Ureter (tissue), 1 donor: Measurements from ENCODE around the gene PAXX. TPM values are rescaled to one million over a fixed set of nuclear protein-coding genes. Genes with fewer than 3 reads are reported as not detected.
A peak's percentile ranks its signal among the peaks of the same experiment; 100 is the strongest.

ENCODE experiments used
- DNase-seq: peaks from one replicate; pipeline ENCODE4 v3.0.0-alpha.2; 2020; ENCODE audit warnings: low spot score
- total RNA-seq: library from RNA; stranded (reverse); gene quantifications from one replicate; pipeline ENCODE4 v1.2.4, GENCODE V29; 2023
- donor health status: DM: yes; HTN: yes; CAD: no.

PAXX gene
- 51.5 TPM for total RNA-seq

- peak; percentile 93 for DNase-seq
These were observed at the start of gene PAXX for GRCh38 chr9:136991993-136992818. TSS of gene PAXX (plus strand) at chr9:136992422. CDS start at chr9:136992444, 22 bp downstream.

- peak; percentile 45 for DNase-seq
These were observed 49.4 kb upstream of the PAXX start for GRCh38 chr9:136942881-136943230.

- DNase-seq = no peak
These were observed 48.7 kb upstream of the PAXX start for GRCh38 chr9:136943291-136944211.

GRCh38 chr9:136944212-136944518 is 48.1 kb upstream of the PAXX start:
- DNase-seq = no peak

GRCh38 chr9:136944519-136945332 is 47.5 kb upstream of the PAXX start, which contains the start of the genes C8G and FBXW5:
TSS of gene C8G (plus strand) at chr9:136945243. CDS start at chr9:136945321, 78 bp downstream.
TSS of gene FBXW5 (minus strand) at chr9:136944738. CDS start at chr9:136944083, 655 bp downstream.
- DNase-seq = peak; percentile 94

GRCh38 chr9:136945333-136946227 is 46.6 kb upstream of the PAXX start:
- no peak for DNase-seq

- DNase-seq = no peak
These were observed 45.8 kb upstream of the PAXX start for GRCh38 chr9:136946228-136947027.

GRCh38 chr9:136947028-136947891 is 45.0 kb upstream of the PAXX start:
- DNase-seq = no peak

GRCh38 chr9:136947955-136948510 is 44.2 kb upstream of the PAXX start:
- no peak for DNase-seq

GRCh38 chr9:136949239-136949816 is 42.9 kb upstream of the PAXX start:
- DNase-seq = no peak

GRCh38 chr9:136949817-136950655 is 42.2 kb upstream of the PAXX start:
- DNase-seq = peak; percentile 96

GRCh38 chr9:136950656-136951276 is 41.5 kb upstream of the PAXX start:
- DNase-seq = no peak

GRCh38 chr9:136951541-136952320 is 40.5 kb upstream of the PAXX start, which contains the start of gene LCN12:
TSS of gene LCN12 (plus strand) at chr9:136952273. CDS start at chr9:136952328, 55 bp downstream.
- DNase-seq = no peak

- no peak for DNase-seq
These were observed 39.8 kb upstream of the PAXX start for GRCh38 chr9:136952321-136952850.
